Epithelial cell of esophagus (primary cell): Measurements from ENCODE around the gene MARVELD1.

Experiments used
- DNase-seq: peaks from one replicate; pipeline ENCODE4 v3.0.0; 2010; ENCODE audit warnings: low read depth
- H3K4me3 ChIP-seq: 2 replicates; pipeline ENCODE4 v1.5.1; 2011; ENCODE audit warnings: mild to moderate bottlenecking, low read length, control low read depth
- CTCF ChIP-seq: IDR thresholded peaks from 2 replicates; pipeline ENCODE4 v1.5.1; 2011; ENCODE audit warnings: low read depth, mild to moderate bottlenecking, low read length, control low read depth, inconsistent platforms; ENCODE audit not compliant: insufficient read depth; ENCODE audit errors: missing control alignments

MARVELD1 gene

GRCh38 chr10:97726636-97727178, 13.2 kb downstream of the MARVELD1 start:
- TF ChIP-seq CTCF = no peak
- peak; percentile 89 for DNase-seq
- H3K4me3 ChIP-seq = peak overlapping the region; percentile 43

GRCh38 chr10:97729014-97729413, 15.5 kb downstream of the MARVELD1 start:
- DNase-seq = no peak
- H3K4me3 ChIP-seq = no peak overlapping the region
- TF ChIP-seq CTCF = no peak

- H3K4me3 ChIP-seq = no peak overlapping the region
- TF ChIP-seq CTCF = peak; percentile 92
- peak; percentile 81 for DNase-seq
Measured at GRCh38 chr10:97731346-97732051, 18.0 kb downstream of the MARVELD1 start.

- no peak for DNase-seq
- no peak for TF ChIP-seq CTCF
- no peak overlapping the region for H3K4me3 ChIP-seq
Measured at GRCh38 chr10:97732052-97732359, 18.5 kb downstream of the MARVELD1 start.

GRCh38 chr10:97733256-97733655, 19.7 kb downstream of the MARVELD1 start:
- DNase-seq = peak; percentile 74
- no peak for TF ChIP-seq CTCF

GRCh38 chr10:97734021-97734420, 20.5 kb downstream of the MARVELD1 start:
- no peak for TF ChIP-seq CTCF
- no peak overlapping the region for H3K4me3 ChIP-seq
- no peak for DNase-seq

More at GRCh38 chr10:97733256-97733655, 19.7 kb downstream of the MARVELD1 start:
- no peak overlapping the region for H3K4me3 ChIP-seq

- H3K4me3 ChIP-seq = peak overlapping the region; percentile 94
- no peak for DNase-seq
- no peak for TF ChIP-seq CTCF
Measured at GRCh38 chr10:97736403-97736901, 22.9 kb downstream of the MARVELD1 start.
